NOMO-1 (cell line): Measurements from ENCODE around the gene WHRN.

ENCODE experiments used
- DNase-seq, 2 experiments: peaks; one replicate each; lab custom pipeline; 2025; ENCODE audit not compliant: unreplicated experiment in 2 of 2; lab: John Stamatoyannopoulos, UW

WHRN gene

DNA sequence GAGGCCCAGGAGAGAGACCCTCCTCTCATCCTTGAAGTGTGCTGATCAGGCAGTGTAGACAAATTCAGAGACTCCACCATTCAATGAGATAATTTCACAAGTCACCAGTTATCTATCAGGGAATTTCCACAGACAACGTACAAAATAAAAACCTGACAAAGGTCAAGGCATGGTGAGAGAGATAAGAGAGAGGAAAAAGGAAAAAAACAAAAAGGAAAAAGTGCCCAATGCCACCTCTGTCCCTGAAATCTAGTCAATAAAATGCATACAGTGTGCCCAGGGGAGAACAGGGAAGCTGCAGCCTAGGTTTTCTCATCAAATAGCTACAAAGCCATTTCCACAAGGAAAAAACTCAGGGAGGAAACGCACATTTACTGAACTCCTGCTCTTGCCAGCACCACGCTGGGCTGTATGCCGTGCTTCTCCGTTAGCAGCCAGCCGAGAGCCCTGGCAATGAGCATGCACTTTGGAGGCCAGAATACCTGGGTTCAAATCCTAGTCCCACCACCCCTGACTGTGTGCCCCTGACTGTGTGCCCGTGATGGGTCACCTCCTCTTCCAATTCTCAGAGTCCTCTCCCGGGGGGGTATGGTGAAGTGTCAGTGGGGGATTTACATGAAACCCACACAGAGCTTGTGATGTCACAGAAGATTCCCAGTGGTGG lies 11.6 kb downstream of the WHRN start:
- DNase-seq = no peak

DNA sequence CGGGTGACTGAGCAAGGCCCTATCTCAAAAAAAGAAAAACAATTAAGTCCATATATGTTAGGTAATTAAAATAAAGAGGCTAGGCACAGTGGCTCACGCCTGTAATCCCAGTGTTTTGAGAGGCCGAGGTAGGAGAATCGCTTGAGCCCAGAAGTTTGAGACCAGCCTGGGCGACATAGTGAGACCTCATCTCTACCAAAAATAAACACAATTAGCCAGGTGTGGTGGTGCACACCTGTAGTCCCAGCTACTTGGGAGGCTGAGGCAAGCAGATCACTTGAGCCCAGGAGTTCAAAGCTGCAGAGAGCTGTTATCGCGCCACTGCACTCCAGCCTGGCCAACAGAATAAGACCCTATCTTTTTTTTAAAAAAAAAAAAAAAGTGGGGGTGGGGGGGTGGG lies 12.3 kb downstream of the WHRN start:
- DNase-seq = no peak

DNA sequence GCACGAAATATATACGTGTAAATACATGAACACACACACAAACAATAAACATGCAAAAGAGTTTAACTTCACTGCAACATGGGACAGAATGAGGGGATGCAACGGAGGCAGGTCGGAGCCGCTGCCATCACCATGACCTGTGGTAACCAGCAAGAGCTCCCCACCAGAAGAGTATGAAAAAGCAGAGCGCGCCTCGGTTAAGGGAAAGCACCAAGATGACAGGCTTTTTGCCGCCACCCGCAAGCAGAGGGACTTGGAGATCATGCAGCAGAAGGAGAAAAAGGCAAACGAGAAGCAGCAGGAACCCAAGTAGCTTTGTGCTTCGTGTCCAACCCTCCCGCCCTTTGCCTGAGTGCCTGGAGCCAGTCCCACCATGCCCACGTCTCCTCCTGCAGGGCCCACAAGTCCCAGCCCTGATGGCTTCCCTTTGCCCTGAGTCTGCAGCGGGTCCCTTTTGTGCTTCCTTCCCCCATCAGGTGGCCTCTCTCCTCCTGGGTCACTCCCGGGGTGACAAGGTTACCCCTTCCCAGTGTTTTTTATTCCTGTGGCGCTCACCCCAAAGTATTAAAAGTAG lies 13.8 kb downstream of the WHRN start:
- no peak for DNase-seq

GRCh38 chr9:114489928-114490327 lies 15.3 kb downstream of the WHRN start:
- DNase-seq = no peak

DNA sequence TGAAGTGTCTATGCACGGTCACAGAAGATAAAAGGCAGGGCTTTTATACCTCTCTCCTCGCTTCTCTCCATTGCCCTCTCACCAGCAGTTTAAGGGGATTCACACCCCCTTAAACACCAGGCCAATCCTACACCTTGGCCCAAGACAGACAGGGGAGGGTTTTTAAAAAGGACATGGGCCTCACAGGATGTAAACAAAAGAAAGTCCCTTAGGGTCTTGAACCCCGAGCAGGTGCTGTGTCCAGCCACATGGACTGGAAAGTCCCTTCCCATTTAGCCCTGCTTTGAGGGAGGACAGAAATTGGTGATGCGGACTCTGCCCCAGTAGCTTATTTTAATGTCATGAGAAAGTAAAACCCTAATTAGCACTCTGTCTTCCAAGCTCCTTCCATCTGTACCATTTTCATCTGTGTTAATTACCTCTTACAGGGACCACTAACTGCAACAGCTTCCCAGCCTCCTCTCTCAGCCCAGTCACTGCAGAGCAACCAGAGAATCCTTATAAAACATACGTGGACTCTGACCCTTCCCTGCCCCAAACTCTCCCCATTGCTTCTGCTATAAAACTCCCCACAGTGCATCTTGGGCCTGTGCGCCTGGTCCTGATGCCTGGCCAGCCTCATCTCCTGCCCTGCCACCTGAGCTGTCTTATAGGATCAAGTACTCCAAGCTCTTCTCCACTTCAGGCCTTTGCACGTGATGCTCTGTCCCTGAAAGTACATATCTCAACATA lies 16.7 kb downstream of the WHRN start:
- DNase-seq = no peak

DNA sequence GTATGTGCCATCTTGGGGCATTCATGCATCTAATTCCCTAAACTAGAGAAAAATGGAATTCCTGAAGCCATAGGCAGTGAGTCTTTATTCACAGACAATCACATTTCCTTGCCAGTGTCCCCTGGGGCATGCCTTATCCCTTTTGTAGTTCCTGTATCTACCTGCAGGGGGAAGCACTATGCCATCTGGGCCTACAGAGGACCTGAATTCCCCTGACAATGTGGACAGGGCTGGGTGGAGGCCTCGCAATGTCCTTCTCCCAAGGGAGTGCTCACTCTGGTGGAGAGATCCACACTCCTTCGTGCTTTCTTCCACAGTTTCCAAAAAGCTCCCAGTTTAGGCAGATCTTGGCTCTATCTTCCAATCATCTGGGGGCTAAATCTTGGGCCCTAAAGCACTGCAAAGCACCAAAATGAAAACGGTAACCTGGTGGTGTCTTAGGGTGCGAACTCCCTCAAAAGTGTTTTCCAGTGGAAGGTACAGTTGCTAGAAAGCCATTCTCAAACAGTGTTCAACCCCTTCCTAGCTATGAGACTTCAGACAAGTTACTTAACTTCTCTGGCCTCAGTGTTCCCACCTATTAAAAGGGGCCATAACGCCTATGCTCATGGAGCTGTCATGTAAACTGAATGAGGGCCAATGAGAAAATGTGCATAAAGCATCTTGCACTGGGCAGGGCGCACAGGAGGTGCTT lies 17.5 kb downstream of the WHRN start:
- peak; percentile 36 to 60 for DNase-seq

GRCh38 chr9:114486205-114486963 lies 18.9 kb downstream of the WHRN start:
- no peak for DNase-seq

GRCh38 chr9:114484854-114485443 lies 20.3 kb downstream of the WHRN start:
- peak; percentile 59 to 83 for DNase-seq

DNA sequence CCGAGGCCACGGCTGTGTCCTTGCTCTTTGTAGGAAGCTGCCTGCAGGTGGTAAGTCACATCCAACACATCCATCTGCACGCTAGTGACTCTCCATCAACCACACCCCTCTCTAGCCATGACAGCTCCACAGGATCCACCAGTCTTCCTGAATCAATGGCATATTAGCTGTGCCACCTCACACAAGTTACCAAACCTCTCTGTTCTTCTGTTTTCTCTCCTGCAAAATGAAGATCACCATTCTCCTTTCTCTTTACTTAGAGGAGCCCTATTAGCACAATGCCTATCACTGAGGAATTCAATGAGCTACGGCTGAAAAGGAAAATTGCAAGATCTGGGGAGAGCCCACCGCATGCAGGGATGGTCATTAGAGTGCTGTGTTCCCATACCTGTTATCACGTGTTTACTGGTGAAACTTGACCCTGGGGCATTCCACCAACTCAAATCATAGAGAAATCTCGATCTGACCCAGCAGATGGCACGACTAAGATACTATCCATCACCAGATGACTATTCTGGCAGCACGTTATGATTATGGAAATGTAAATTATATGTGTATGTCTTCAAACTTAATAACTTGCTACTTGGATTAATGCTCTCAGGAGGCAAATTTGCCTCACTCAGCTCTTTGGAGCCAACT lies 20.9 kb downstream of the WHRN start:
- DNase-seq = no peak

DNA sequence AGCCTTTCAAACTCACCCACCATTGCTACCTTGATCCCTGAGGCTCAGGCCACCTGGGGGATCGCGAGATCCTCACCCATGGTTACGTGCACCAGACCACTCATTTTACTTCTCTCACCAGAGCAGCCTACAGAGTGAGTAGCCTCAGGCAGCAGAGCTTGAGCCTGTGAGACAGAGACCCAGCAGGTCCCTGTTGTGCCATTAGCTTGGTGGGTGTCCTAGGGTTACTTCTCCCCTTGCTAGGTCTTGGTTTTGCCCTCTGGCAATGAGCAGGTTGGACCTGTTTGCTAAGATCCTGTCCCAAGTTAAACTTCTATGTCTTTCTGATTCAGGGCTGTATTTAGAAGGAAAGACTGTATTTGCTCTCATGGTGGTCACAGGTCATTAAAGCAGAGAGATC lies 21.8 kb downstream of the WHRN start:
- DNase-seq = no peak

DNA sequence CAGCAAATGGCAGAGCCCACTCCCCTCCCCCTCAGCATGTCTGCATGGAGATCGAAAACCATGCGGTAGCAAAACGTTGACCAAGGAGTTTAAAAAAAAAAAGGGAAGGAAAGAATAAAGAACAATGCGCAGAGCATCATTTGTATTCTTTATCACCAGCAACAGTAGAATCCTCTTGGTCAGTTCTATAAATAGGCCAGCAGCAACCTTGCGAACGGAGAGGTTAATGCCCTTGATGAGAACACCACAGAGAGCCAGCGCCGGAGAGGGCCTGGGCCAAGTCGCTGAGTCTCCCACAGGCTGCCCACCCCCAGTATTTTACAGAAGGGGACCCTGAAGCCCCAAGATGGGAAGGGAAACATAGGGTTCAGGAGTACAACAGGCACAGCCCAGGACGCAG lies 22.7 kb downstream of the WHRN start:
- DNase-seq = peak; percentile 29 to 59

DNA sequence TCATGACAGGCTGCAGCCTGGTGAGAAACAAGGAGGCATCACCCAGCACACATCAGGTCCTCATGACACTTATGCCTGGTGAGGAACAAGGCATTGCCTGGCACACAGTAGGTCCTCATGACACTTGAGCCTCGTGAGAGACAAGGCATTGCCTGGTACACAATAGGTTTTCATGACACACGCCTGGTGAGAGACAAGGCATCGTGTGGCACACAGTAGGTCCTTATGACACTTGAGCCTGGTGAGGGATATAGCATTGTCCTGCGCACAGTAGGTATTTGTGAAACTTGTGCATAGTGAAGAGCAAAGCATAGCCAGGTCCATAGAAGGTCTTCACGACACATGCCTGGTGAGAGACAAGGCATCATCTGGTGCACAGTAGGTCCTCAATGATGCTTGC lies 23.5 kb downstream of the WHRN start:
- DNase-seq = no peak

DNA sequence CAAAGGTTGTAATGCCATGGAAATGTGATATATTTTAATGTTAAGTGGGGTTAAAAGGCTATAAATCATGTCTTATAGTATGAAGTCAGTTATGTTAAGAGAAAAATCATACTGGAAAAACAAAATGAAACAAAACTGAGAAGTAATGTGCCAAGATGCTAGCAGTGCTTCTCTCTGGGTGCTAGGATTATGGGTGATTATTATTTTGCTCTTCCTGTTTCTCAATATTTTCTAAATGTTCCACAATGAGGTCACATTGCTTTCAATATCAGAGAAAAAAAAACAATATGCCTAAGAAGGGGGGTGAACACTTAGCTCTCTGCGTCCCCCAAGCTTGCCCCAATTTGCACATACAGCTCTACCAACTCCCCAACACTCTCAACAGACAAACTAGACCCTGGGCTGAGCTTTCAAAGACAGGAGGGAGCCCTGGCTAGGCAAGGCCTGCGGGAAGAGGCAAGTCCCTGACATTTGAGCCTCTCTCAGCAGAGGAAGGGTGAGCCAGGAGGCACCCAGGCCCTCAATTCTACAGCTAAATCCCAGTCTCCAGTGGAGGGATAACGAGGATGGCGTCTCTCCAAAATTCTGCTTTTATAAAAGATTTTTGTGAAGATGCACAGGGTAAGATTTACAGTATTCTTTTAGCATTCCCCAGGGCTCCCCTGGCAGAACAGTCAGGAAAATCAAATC lies 24.4 kb downstream of the WHRN start:
- DNase-seq = peak in 1 of 2 experiments; percentile 49

GRCh38 chr9:114478871-114479270 lies 26.4 kb downstream of the WHRN start:
- DNase-seq = no peak

DNA sequence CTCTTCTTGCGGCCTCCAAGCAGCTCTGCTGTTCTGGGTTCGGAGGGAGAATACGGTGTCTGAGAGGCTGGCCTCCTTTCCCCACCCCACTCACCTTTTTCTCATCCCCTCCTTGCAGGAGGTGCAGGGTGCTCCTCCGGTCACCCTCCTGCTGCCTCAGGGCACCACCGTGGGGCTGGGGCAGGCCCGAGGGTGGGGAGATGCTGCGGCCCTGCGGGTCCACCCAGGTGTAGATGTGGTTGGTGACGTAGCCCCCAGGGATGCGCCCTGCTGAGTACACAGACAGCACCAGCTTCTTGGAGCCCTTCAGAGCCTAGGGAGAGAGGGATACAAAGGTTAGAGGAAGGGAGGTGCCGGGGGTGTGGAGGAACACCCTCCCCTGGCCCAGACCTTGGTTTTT lies 26.8 kb downstream of the WHRN start:
- DNase-seq = no peak

DNA sequence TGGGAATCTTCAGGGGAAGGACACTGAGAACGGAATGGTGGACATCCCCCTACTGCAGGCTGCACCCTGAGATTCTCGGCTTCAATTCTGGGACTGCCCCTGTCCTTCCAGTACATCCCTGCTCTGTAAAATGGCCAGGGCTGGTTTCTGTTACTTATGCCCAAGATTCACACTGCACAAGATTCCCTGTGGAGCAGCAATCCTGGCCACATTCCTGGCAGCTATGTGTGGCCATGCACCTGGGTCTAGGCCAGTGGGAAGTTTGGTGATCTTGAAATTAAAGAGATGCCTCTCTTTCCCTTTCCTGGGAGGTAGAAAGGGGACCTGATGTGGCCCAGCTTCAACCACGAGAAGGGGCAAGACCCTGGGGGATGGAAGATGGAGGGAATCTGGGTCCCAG lies 27.6 kb downstream of the WHRN start:
- DNase-seq = no peak

DNA sequence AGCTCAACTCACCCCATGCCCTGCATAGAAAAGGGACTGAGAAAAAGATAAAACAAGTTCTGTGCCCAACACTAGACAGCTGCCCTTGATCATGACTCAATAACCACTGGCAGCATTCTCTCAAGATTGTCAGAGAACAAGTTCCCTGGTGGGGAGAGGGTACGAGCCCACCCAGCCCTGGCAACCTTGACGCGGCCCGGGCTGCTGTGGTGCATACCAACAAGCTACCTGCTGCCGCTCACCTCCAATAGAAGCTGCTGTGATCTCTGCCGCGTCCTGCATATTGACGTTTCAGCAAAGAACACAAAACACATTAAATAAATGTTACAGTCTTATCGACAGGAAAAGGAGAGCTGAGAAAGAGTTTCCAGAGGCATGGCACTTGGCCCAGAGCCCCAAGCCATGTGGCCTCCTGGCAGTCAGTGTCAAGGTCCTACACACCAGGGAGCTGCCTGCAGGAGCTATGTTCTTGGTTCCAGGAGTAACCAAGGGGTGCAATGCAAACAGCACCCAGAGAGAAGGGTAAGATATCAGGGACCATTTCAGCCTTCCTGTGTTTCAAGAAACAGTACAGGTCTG lies 28.3 kb downstream of the WHRN start:
- DNase-seq = no peak

GRCh38 chr9:114475412-114476135 lies 29.7 kb downstream of the WHRN start:
- no peak for DNase-seq
